Loucy (cell line): Measurements from ENCODE around the gene CCDC57.

Experiments used
- CTCF ChIP-seq: fragments of 200-600 bp; sonication (generic); conservative IDR thresholded peaks from 2 replicates; pipeline ENCODE4 v1.5.1; 2014; ENCODE audit warnings: mild to moderate bottlenecking, antibody characterized with exemption, low read length
- EZH2phosphoT487 ChIP-seq: fragments of 200-600 bp; IDR thresholded peaks from 2 replicates; pipeline ENCODE4 v1.6.1; 2018; ENCODE audit warnings: antibody characterized with exemption, mild to moderate bottlenecking, moderate library complexity, borderline replicate concordance

GRCh38 chr17:82107341-82107860 is 105.2 kb downstream of the CCDC57 start:
- TF ChIP-seq CTCF (0 out of 2 replicates have a peak, but pooled peaks have one; percentile 37), EZH2phosphoT487 (no peak)
